ENCODE data around the gene GREB1.

The GREB1 gene

GRCh38 chr2:11602563-11603204, 68.8 kb downstream of the GREB1 start:
- no peak for DNase-seq (ENCODE audit: low read depth)

GRCh38 chr2:11610624-11611242, 76.9 kb downstream of the GREB1 start:
- no peak for DNase-seq (ENCODE audit: low read depth)

- no peak for DNase-seq (ENCODE audit: low read depth)
Measured at GRCh38 chr2:11611251-11611650, 77.4 kb downstream of the GREB1 start.

GRCh38 chr2:11612553-11613215, 78.8 kb downstream of the GREB1 start:
- no peak for DNase-seq (ENCODE audit: low read depth)

GRCh38 chr2:11613297-11613696, 79.5 kb downstream of the GREB1 start:
- no peak for DNase-seq (ENCODE audit: low read depth)

GRCh38 chr2:11615209-11615608, 81.4 kb downstream of the GREB1 start:
- no peak for DNase-seq (ENCODE audit: low read depth)

- no peak for DNase-seq (ENCODE audit: low read depth)
Measured at GRCh38 chr2:11616097-11616687, 82.3 kb downstream of the GREB1 start.

GRCh38 chr2:11616851-11617415, 83.1 kb downstream of the GREB1 start:
- no peak for DNase-seq (ENCODE audit: low read depth)

GRCh38 chr2:11617527-11617926, 83.7 kb downstream of the GREB1 start:
- DNase-seq (ENCODE audit: low read depth): no peak

- no peak for DNase-seq (ENCODE audit: low read depth)
Measured at GRCh38 chr2:11617984-11618707, 84.3 kb downstream of the GREB1 start.

GRCh38 chr2:11618708-11619062, 84.8 kb downstream of the GREB1 start:
- no peak for DNase-seq (ENCODE audit: low read depth)

GRCh38 chr2:11621410-11621809, 87.6 kb downstream of the GREB1 start:
- DNase-seq (ENCODE audit: low read depth): no peak

- DNase-seq (ENCODE audit: low read depth): no peak
Measured at GRCh38 chr2:11622611-11623010, 88.8 kb downstream of the GREB1 start.

GRCh38 chr2:11624893-11625292, 91.0 kb downstream of the GREB1 start:
- no peak for DNase-seq (ENCODE audit: low read depth)

- DNase-seq (ENCODE audit: low read depth): no peak
Measured at GRCh38 chr2:11625671-11626070, 91.8 kb downstream of the GREB1 start.

- DNase-seq (ENCODE audit: low read depth): no peak
Measured at GRCh38 chr2:11628675-11629074, 94.8 kb downstream of the GREB1 start.

- no peak for DNase-seq (ENCODE audit: low read depth)
Measured at GRCh38 chr2:11629215-11629614, 95.4 kb downstream of the GREB1 start.

- no peak for DNase-seq (ENCODE audit: low read depth)
Measured at GRCh38 chr2:11629851-11630250, 96.0 kb downstream of the GREB1 start.

GRCh38 chr2:11630855-11631254, 97.0 kb downstream of the GREB1 start:
- DNase-seq (ENCODE audit: low read depth): no peak

- no peak for DNase-seq (ENCODE audit: low read depth)
Measured at GRCh38 chr2:11631462-11631861, 97.6 kb downstream of the GREB1 start.

- DNase-seq (ENCODE audit: low read depth): no peak
Measured at GRCh38 chr2:11633923-11634478, 100.2 kb downstream of the GREB1 start.

GRCh38 chr2:11634584-11634983, 100.7 kb downstream of the GREB1 start:
- no peak for DNase-seq (ENCODE audit: low read depth)
